Mesendoderm (in vitro differentiated cells): Measurements from ENCODE around the gene PRL.

Experiments
- DNase-seq: peaks from one replicate; pipeline ENCODE4 v3.0.0; 2013
- H2AK5ac ChIP-seq: 2 replicates; pipeline ENCODE4 v1.6.1; 2013; ENCODE audit warnings: low read length, inconsistent platforms
- H2BK120ac ChIP-seq: 2 replicates; pipeline ENCODE4 v1.6.1; 2013; ENCODE audit warnings: low read depth, mild to moderate bottlenecking, low read length, moderate library complexity, mixed read lengths
- H2BK15ac ChIP-seq: replicated peaks from 2 replicates; pipeline ENCODE4 v1.6.1; 2013; ENCODE audit warnings: low read depth, mild to moderate bottlenecking, moderate library complexity
- H2BK5ac ChIP-seq: 2 replicates; pipeline ENCODE4 v1.6.1; 2013; ENCODE audit warnings: low read length, inconsistent platforms
- H3K18ac ChIP-seq: 2 replicates; pipeline ENCODE4 v1.6.1; 2013; ENCODE audit warnings: mild to moderate bottlenecking, low read length, mixed read lengths
- H3K23ac ChIP-seq: one replicate; pipeline ENCODE4 v1.6.1; 2013; ENCODE audit warnings: low read length
- H3K27ac ChIP-seq: 2 replicates; pipeline ENCODE4 v1.5.1; 2013; ENCODE audit warnings: low read depth, mild to moderate bottlenecking, inconsistent platforms, low read length, moderate library complexity
- H3K27me3 ChIP-seq: 2 replicates; pipeline ENCODE4 v1.6.1; 2013; ENCODE audit warnings: low read length, control low read depth, mild to moderate bottlenecking, inconsistent platforms; ENCODE audit not compliant: insufficient read depth, poor library complexity
- H3K36me3 ChIP-seq: 2 replicates; pipeline ENCODE4 v1.6.1; 2013; ENCODE audit warnings: low read length, inconsistent platforms; ENCODE audit not compliant: control insufficient read depth, insufficient read depth
- H3K4ac ChIP-seq: one replicate; pipeline ENCODE4 v1.6.1; 2013; ENCODE audit warnings: low read depth, mild to moderate bottlenecking, low read length, moderate library complexity
- H3K4me1 ChIP-seq: 2 replicates; pipeline ENCODE4 v1.6.1; 2013; ENCODE audit warnings: low read depth, low read length, inconsistent platforms; ENCODE audit not compliant: control insufficient read depth
- H3K4me2 ChIP-seq: 2 replicates; pipeline ENCODE4 v1.6.1; 2013; ENCODE audit warnings: low read length
- H3K4me3 ChIP-seq: 2 replicates; pipeline ENCODE4 v1.5.1; 2013; ENCODE audit warnings: mild to moderate bottlenecking, low read length
- H3K56ac ChIP-seq: one replicate; pipeline ENCODE4 v1.6.1; 2013; ENCODE audit warnings: low read length
- H3K79me1 ChIP-seq: 2 replicates; pipeline ENCODE4 v1.6.1; 2013; ENCODE audit warnings: low read length, inconsistent platforms
- H3K79me2 ChIP-seq: 2 replicates; pipeline ENCODE4 v1.6.1; 2013; ENCODE audit warnings: mild to moderate bottlenecking, low read length; ENCODE audit not compliant: control insufficient read depth, insufficient read depth
- H3K9ac ChIP-seq: 2 replicates; pipeline ENCODE4 v1.6.1; 2013; ENCODE audit warnings: low read length, inconsistent platforms
- H4K5ac ChIP-seq: one replicate; pipeline ENCODE4 v1.6.1; 2013; ENCODE audit warnings: low read length
- H4K8ac ChIP-seq: one replicate; pipeline ENCODE4 v1.6.1; 2013; ENCODE audit warnings: low read depth, mild to moderate bottlenecking, control low read depth, low read length, moderate library complexity
- WGBS: extraction: QIAGEN DNeasy Blood & Tissue Kit; methylation state at CpG from one replicate; pipeline ENCODE4 v1.1.7; 2013; ENCODE audit warnings: low lambda C conversion rate, missing lambda C conversion rate; ENCODE audit not compliant: insufficient coverage; ENCODE audit errors: extremely low coverage; 5-methylcytosine and 5-hydroxymethylcytosine counted together

The PRL gene

GRCh38 chr6:22279427-22279826, 17.4 kb downstream of the PRL start:
- H3K4me3 ChIP-seq: no peak overlapping the region
- H3K56ac ChIP-seq: no peak overlapping the region
- no peak overlapping the region for H2AK5ac ChIP-seq
- H2BK15ac ChIP-seq: no peak overlapping the region
- no peaks in the 10 kb centered on the region for H3K79me1 ChIP-seq
- no peak overlapping the region for H3K4me2 ChIP-seq
- H3K36me3 ChIP-seq: no peaks in the 10 kb centered on the region
- H3K27ac ChIP-seq: no peak overlapping the region
- no peak overlapping the region for H4K5ac ChIP-seq
- no peaks in the 10 kb centered on the region for H3K4me1 ChIP-seq
- no peak for DNase-seq
- no peak overlapping the region for H2BK120ac ChIP-seq
- no peak overlapping the region for H3K23ac ChIP-seq
- no CpG with 5 or more reads among the region's 2 CpGs for WGBS
- H3K18ac ChIP-seq: no peak overlapping the region
- no peak overlapping the region for H4K8ac ChIP-seq
- H3K27me3 ChIP-seq: no peaks in the 10 kb centered on the region
- H3K9ac ChIP-seq: no peak overlapping the region
- no peak overlapping the region for H2BK5ac ChIP-seq
- no peak overlapping the region for H3K4ac ChIP-seq
- H3K79me2 ChIP-seq: no peaks in the 10 kb centered on the region

DNA sequence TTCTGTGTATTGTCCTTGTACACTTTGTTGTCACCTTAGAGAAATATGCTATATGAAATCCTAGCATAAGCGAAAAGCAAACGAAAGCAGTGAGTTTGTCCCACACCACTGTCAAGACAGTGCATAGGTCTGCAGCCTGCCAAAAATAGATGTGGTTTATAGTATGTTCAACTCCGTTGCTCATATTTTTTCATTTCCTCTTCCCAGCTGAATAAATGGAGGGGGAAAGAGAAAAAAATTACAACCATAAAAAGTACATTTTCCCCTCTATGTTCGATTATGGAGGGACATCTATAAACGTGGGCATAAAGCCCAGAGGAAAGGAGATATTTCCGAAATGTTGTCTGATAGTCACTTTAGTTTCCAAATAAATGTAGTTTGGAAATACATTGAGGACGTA, 25.8 kb downstream of the PRL start:
- Histone ChIP-seq H2BK5ac (no peak overlapping the region), H2AK5ac (no peak overlapping the region), H3K36me3 (no peaks in the 10 kb centered on the region), H3K4ac (no peak overlapping the region), H3K56ac (no peak overlapping the region), H3K18ac (no peak overlapping the region), H3K79me1 (no peaks in the 10 kb centered on the region), H3K27me3 (no peaks in the 10 kb centered on the region), H3K27ac (no peak overlapping the region), H3K4me3 (no peak overlapping the region), H3K23ac (no peak overlapping the region), H3K4me1 (no peaks in the 10 kb centered on the region), H3K9ac (no peak overlapping the region), H4K5ac (no peak overlapping the region), H2BK15ac (no peak overlapping the region), H4K8ac (no peak overlapping the region), H2BK120ac (no peak overlapping the region), H3K4me2 (no peak overlapping the region), H3K79me2 (no peaks in the 10 kb centered on the region)
- WGBS: no CpG with 5 or more reads among the region's 7 CpGs
- no peak for DNase-seq

- Histone ChIP-seq H3K27ac (no peak overlapping the region), H2AK5ac (no peak overlapping the region), H4K5ac (no peak overlapping the region), H3K4me2 (no peak overlapping the region), H2BK5ac (no peak overlapping the region), H4K8ac (no peak overlapping the region), H3K79me2 (no peaks in the 10 kb centered on the region), H2BK120ac (no peak overlapping the region), H3K27me3 (no peaks in the 10 kb centered on the region), H3K4me1 (no peaks in the 10 kb centered on the region), H2BK15ac (no peak overlapping the region), H3K56ac (no peak overlapping the region), H3K18ac (no peak overlapping the region), H3K4me3 (no peak overlapping the region), H3K9ac (no peak overlapping the region), H3K79me1 (no peaks in the 10 kb centered on the region), H3K36me3 (no peaks in the 10 kb centered on the region), H3K23ac (no peak overlapping the region), H3K4ac (no peak overlapping the region)
- no CpG with 5 or more reads among the region's 2 CpGs for WGBS
- no peak for DNase-seq
These were observed 33.1 kb downstream of the PRL start for GRCh38 chr6:22263748-22264147.

- no peak overlapping the region for H3K9ac ChIP-seq
- no peaks in the 10 kb centered on the region for H3K79me1 ChIP-seq
- no peaks in the 10 kb centered on the region for H3K27me3 ChIP-seq
- H3K36me3 ChIP-seq: no peaks in the 10 kb centered on the region
- no CpG with 5 or more reads among the region's 3 CpGs for WGBS
- H4K8ac ChIP-seq: no peak overlapping the region
- H2BK5ac ChIP-seq: no peak overlapping the region
- H3K4ac ChIP-seq: no peak overlapping the region
- H3K4me3 ChIP-seq: no peak overlapping the region
- no peak overlapping the region for H3K23ac ChIP-seq
- H4K5ac ChIP-seq: no peak overlapping the region
- H3K79me2 ChIP-seq: no peaks in the 10 kb centered on the region
- no peak overlapping the region for H2BK120ac ChIP-seq
- no peak overlapping the region for H3K56ac ChIP-seq
- no peak overlapping the region for H3K18ac ChIP-seq
- H2BK15ac ChIP-seq: no peak overlapping the region
- H3K27ac ChIP-seq: no peak overlapping the region
- no peak for DNase-seq
- no peak overlapping the region for H3K4me2 ChIP-seq
- H3K4me1 ChIP-seq: peaks cover 7% of the 10 kb centered on the region
- no peak overlapping the region for H2AK5ac ChIP-seq
These were observed 42.0 kb downstream of the PRL start for GRCh38 chr6:22254886-22255285.

GRCh38 chr6:22253955-22254655, 42.7 kb downstream of the PRL start:
- no peak overlapping the region for H3K4ac ChIP-seq
- no peak overlapping the region for H2BK120ac ChIP-seq
- no peak overlapping the region for H4K5ac ChIP-seq
- H3K4me3 ChIP-seq: no peak overlapping the region
- no peak overlapping the region for H3K27ac ChIP-seq
- H3K4me1 ChIP-seq: peaks cover 8% of the 10 kb centered on the region
- H2BK5ac ChIP-seq: no peak overlapping the region
- H3K9ac ChIP-seq: no peak overlapping the region
- no peaks in the 10 kb centered on the region for H3K27me3 ChIP-seq
- no peak overlapping the region for H2AK5ac ChIP-seq
- no peak overlapping the region for H3K56ac ChIP-seq
- no peak overlapping the region for H4K8ac ChIP-seq
- no peak for DNase-seq
- H3K79me1 ChIP-seq: no peaks in the 10 kb centered on the region
- H2BK15ac ChIP-seq: no peak overlapping the region
- no peaks in the 10 kb centered on the region for H3K79me2 ChIP-seq
- H3K36me3 ChIP-seq: no peaks in the 10 kb centered on the region
- no peak overlapping the region for H3K4me2 ChIP-seq
- no CpG with 5 or more reads among the region's 1 CpG for WGBS
- no peak overlapping the region for H3K23ac ChIP-seq
- H3K18ac ChIP-seq: no peak overlapping the region

DNA sequence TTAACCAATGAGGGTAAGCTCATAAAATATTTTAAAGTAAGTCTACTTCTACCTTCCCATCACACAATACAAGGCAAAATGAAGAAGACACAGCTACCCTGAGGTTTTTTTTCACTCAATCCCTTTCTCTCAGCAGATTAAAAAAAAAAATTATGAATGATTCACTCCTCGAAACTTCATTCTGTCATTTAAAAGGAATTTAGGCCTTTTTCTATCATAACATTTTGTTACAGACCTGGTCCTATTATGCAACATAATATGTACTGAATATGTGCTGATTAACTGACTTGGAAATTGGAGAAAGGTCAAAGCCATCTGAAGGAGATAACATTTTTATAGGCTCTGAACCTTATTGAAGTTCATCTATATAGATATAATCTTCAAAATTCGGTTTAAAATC, 45.5 kb downstream of the PRL start:
- Histone ChIP-seq H3K27ac (no peak overlapping the region), H4K5ac (no peak overlapping the region), H3K79me1 (no peaks in the 10 kb centered on the region), H2BK120ac (no peak overlapping the region), H3K56ac (no peak overlapping the region), H3K27me3 (no peaks in the 10 kb centered on the region), H3K79me2 (no peaks in the 10 kb centered on the region), H2BK15ac (no peak overlapping the region), H3K4me3 (no peak overlapping the region), H3K9ac (no peak overlapping the region), H3K23ac (no peak overlapping the region), H2AK5ac (no peak overlapping the region), H3K4ac (no peak overlapping the region), H2BK5ac (no peak overlapping the region), H4K8ac (no peak overlapping the region), H3K4me2 (no peak overlapping the region), H3K4me1 (peaks cover 8% of the 10 kb centered on the region), H3K36me3 (no peaks in the 10 kb centered on the region), H3K18ac (no peak overlapping the region)
- WGBS: no CpG with 5 or more reads among the region's 2 CpGs
- DNase-seq: no peak
